ENCODE results near the gene CPM.

- TF ChIP-seq, protein P1, sequence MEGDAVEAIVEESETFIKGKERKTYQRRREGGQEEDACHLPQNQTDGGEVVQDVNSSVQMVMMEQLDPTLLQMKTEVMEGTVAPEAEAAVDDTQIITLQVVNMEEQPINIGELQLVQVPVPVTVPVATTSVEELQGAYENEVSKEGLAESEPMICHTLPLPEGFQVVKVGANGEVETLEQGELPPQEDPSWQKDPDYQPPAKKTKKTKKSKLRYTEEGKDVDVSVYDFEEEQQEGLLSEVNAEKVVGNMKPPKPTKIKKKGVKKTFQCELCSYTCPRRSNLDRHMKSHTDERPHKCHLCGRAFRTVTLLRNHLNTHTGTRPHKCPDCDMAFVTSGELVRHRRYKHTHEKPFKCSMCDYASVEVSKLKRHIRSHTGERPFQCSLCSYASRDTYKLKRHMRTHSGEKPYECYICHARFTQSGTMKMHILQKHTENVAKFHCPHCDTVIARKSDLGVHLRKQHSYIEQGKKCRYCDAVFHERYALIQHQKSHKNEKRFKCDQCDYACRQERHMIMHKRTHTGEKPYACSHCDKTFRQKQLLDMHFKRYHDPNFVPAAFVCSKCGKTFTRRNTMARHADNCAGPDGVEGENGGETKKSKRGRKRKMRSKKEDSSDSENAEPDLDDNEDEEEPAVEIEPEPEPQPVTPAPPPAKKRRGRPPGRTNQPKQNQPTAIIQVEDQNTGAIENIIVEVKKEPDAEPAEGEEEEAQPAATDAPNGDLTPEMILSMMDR (optimal IDR thresholded peaks at IDR 0.05 in 1 of 3, IDR thresholded peaks at IDR 0.05 in 1 of 3, conservative IDR thresholded peaks at IDR 0.05 in 1 of 3; ENCODE audit: extremely low read depth in 1 of 3, insufficient read depth in 2 of 3, low read length in 3 of 3), result no peak
- no peak for TF ChIP-seq EZH2 (IDR thresholded peaks at IDR 0.05; ENCODE audit: low read length)
Observed at GRCh38 chr12:68940731-68941130, 7.8 kb upstream of the CPM start.

Measured in keratinocyte (primary cell).